Stimulated activated CD8-positive, alpha-beta memory T cell treated with anti-CD3 and anti-CD28 coated beads, Interleukin-4, amount 100 ng/mL, for 1 hour (primary cell): ENCODE measurements around the gene CHST11.

Source experiments
- DNase-seq, 2 donors: peaks; one replicate each; pipeline ENCODE4 v3.0.0-alpha.2; 2020; ENCODE audit warnings: low read depth in 2 of 2, low spot score in 1 of 2

CHST11 gene

GRCh38 chr12:104456417-104456949 lies at the start of gene CHST11:
TSS of gene CHST11 (plus strand) at chr12:104456948.
- peak; percentile 46 to 50 for DNase-seq

GRCh38 chr12:104407438-104407837 lies 49.3 kb upstream of the CHST11 start:
- no peak for DNase-seq

GRCh38 chr12:104407922-104408321 lies 48.8 kb upstream of the CHST11 start:
- DNase-seq, result no peak

- no peak for DNase-seq
These were observed 46.4 kb upstream of the CHST11 start for GRCh38 chr12:104410326-104410725.

- no peak for DNase-seq
These were observed 46.0 kb upstream of the CHST11 start for GRCh38 chr12:104410786-104411185.

- DNase-seq, result no peak
These were observed 44.7 kb upstream of the CHST11 start for GRCh38 chr12:104411826-104412641.

GRCh38 chr12:104412681-104413080 lies 44.1 kb upstream of the CHST11 start:
- DNase-seq, result no peak

GRCh38 chr12:104413330-104413729 lies 43.4 kb upstream of the CHST11 start:
- DNase-seq, result no peak

GRCh38 chr12:104414581-104415341 lies 42.0 kb upstream of the CHST11 start:
- DNase-seq, result no peak

- DNase-seq, result no peak
These were observed 41.3 kb upstream of the CHST11 start for GRCh38 chr12:104415342-104415980.

- DNase-seq, result no peak
These were observed 40.6 kb upstream of the CHST11 start for GRCh38 chr12:104416136-104416535.

- DNase-seq, result no peak
These were observed 40.2 kb upstream of the CHST11 start for GRCh38 chr12:104416585-104416984.

GRCh38 chr12:104419717-104420116 lies 37.0 kb upstream of the CHST11 start:
- DNase-seq, result no peak

- no peak for DNase-seq
These were observed 35.9 kb upstream of the CHST11 start for GRCh38 chr12:104420868-104421267.

GRCh38 chr12:104421343-104421742 lies 35.4 kb upstream of the CHST11 start:
- no peak for DNase-seq

GRCh38 chr12:104422441-104422840 lies 34.3 kb upstream of the CHST11 start:
- no peak for DNase-seq

- DNase-seq, result no peak
These were observed 33.5 kb upstream of the CHST11 start for GRCh38 chr12:104423273-104423672.

- DNase-seq, result no peak
These were observed 32.9 kb upstream of the CHST11 start for GRCh38 chr12:104423809-104424208.

GRCh38 chr12:104424955-104425354 lies 31.8 kb upstream of the CHST11 start:
- DNase-seq, result no peak

- DNase-seq, result no peak
These were observed 31.1 kb upstream of the CHST11 start for GRCh38 chr12:104425614-104426013.

- DNase-seq, result no peak
These were observed 29.7 kb upstream of the CHST11 start for GRCh38 chr12:104426926-104427546.
